HL-60 (cell line): ENCODE measurements around the gene YTHDF2.

Experiments
- DNase-seq, 2 experiments: peaks; one replicate each; pipeline ENCODE4 v3.0.0-alpha.2; 2010 to 2020; ENCODE audit warnings: low read depth in 1 of 2, low spot score in 1 of 2
- H3K27ac ChIP-seq: fragments of 250-450 bp; sonication (Bioruptor Pico); replicated peaks from 2 replicates; pipeline ENCODE4 v1.5.1; 2020; ENCODE audit warnings: mild to moderate bottlenecking, moderate library complexity
- H3K27me3 ChIP-seq: fragments of 250-450 bp; sonication (Bioruptor Pico); 2 replicates; pipeline ENCODE4 v1.5.1; 2021; ENCODE audit warnings: mild to moderate bottlenecking, moderate library complexity; ENCODE audit not compliant: insufficient read depth, poor library complexity, severe bottlenecking
- H3K4me3 ChIP-seq: replicated peaks from 2 replicates; pipeline ENCODE4 v1.5.1; 2011; ENCODE audit warnings: mild to moderate bottlenecking, control low read depth, low read length; ENCODE audit not compliant: insufficient read depth
- CTCF ChIP-seq: IDR thresholded peaks from one replicate; pipeline ENCODE4 v1.5.1; 2011; ENCODE audit warnings: low read length, control low read depth, inconsistent platforms; ENCODE audit not compliant: insufficient read depth
- GABPA ChIP-seq: IDR thresholded peaks from 2 replicates; pipeline ENCODE4 v1.6.1; 2012; ENCODE audit warnings: low read depth
- POLR2AphosphoS5 ChIP-seq: IDR thresholded peaks from 2 replicates; pipeline ENCODE4 v1.6.1; 2012; ENCODE audit warnings: low read depth
- REST ChIP-seq: IDR thresholded peaks from 2 replicates; pipeline ENCODE4 v1.6.1; 2012; ENCODE audit warnings: low read depth; ENCODE audit not compliant: insufficient replicate concordance
- SPI1 ChIP-seq: IDR thresholded peaks from 2 replicates; pipeline ENCODE4 v1.6.1; 2012; ENCODE audit warnings: low read depth, mild to moderate bottlenecking, borderline replicate concordance

Gene YTHDF2

GRCh38 chr1:28751315-28752060 is 14.7 kb downstream of the YTHDF2 start:
- Histone ChIP-seq H3K27me3 (no peaks in the 10 kb centered on the region), H3K4me3 (no peak overlapping the region), H3K27ac (no peak overlapping the region)
- TF ChIP-seq CTCF (no peak), REST (no peak), POLR2AphosphoS5 (no peak), SPI1 (no peak), GABPA (no peak)
- no peak for DNase-seq

GRCh38 chr1:28755701-28756100 is 19.0 kb downstream of the YTHDF2 start:
- Histone ChIP-seq H3K27ac (no peak overlapping the region), H3K27me3 (no peaks in the 10 kb centered on the region), H3K4me3 (no peak overlapping the region)
- no peak for DNase-seq
- no peak for TF ChIP-seq POLR2AphosphoS5

DNA sequence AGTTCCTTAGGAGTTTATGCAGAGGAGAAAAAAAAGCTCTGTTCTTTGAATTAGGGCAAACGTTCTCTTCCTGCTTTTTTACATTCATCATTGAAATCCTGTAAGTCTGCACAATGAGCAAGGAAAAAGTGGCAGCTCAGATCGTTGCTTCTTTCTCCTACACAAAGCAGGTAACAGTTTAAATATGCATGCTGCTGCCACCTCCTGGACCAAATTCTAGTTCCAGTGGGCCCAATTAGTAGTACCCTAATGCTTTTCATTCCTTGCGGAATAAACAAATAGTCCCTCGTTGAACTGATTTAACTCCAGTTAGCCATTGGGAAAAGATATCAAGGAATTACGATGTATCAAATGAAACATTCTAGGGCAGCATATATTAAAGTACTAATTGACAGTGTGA is 20.1 kb downstream of the YTHDF2 start:
- no peak for DNase-seq
- no peak overlapping the region for H3K27ac ChIP-seq
- H3K4me3 ChIP-seq: no peak overlapping the region
- no peaks in the 10 kb centered on the region for H3K27me3 ChIP-seq
- TF ChIP-seq GABPA (no peak), REST (no peak), POLR2AphosphoS5 (no peak), CTCF (no peak), SPI1 (no peak)

DNA sequence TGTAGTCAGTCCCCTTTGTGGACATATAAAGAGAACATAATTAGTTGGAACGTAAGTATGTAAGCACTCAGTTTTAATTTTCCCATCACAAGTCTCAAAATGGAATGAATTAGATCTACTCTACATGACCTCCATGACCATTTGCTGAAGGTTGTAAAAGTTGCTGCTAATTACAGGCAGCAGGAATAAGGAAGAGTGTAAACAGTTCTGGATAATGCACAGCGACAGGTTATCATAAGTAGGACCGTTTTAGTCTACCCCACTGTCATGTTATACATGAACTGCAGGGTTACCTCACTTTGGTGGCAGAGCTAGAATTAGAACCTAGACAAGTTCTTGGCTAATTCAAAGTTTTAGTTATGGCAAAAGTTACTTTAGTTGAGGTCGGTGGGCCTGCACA is 21.7 kb downstream of the YTHDF2 start:
- H3K27me3 ChIP-seq: no peaks in the 10 kb centered on the region
- TF ChIP-seq SPI1 (no peak), POLR2AphosphoS5 (no peak), CTCF (no peak), GABPA (no peak), REST (no peak)
- no peak for DNase-seq
- no peak overlapping the region for H3K27ac ChIP-seq
- no peak overlapping the region for H3K4me3 ChIP-seq
